GM18870 (cell line): Measurements from ENCODE around the gene YPEL1.
"Not testable (repeated sequence)": the region's sequence is repeated elsewhere in the genome, so short reads cannot be mapped to it uniquely, and the experiment has no call there.

Experiments used
- ATAC-seq: cut with Tn5 transposase; IDR thresholded peaks from one replicate; pipeline ENCODE4 v1.9.1; 2021; ENCODE audit warnings: moderate library complexity; ENCODE audit not compliant: unreplicated experiment

The YPEL1 gene

DNA sequence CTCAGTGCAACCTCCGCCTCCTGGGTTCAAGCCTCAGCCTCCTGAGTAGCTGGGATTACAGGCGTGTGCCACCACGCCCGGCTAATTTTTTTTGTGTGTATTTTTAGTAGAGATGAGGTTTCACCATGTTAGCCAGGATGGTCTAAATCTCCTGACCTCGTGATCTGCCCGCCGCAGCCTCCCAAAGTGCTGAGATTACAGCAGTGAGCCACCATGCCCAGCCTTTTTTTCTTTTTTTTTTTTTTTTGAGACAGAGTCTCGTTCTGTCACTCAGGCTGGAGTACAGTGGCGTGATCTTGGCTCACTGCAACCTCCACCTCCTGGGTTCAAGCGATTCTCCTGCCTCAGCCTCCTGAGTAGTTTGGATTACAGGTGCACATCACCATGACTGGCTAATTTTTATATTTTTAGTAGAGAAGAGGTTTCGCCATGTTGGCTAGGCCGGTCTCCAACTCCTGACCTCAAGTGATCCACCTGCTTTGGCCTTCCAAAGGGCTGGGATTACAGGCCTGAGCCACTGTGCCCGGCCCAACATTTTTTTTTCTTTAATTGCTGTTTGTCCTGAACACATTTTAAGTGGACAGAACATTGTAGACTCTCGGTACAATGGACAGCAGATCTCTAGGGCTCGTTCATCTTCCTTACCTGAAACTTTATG, 14.3 kb downstream of the YPEL1 start:
- ATAC-seq, result not testable (repeated sequence)

DNA sequence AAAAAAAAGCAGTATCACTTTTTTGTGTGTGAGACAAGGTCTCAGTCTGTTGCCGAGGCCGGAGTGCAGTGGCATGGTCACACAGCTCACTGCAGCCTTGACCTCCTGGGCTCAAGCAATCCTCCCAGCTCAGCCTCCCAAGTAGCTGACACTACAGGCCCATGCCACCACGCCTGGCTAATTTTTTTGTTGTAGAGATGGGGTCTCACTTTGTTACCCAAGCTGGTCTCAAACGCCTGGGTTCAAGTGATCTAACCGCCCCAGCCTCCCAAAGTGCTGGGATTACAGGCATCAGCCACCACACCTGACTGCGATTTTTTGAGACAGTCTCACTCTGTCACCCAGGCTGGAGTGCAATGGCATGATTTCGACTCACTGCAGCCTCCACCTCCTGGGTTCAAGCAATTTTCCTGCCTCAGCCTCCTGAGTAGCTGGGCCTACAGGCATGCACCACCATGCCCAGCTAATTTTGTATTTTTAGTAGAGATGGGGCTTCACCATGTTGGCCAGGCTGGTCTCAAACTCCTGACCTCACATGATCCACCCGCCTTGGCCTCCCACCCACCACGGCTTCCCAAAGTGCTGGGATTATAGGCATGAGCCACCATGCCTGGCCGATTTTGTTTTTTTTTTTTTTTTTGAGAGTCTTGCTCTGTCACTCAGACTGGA, 15.3 kb downstream of the YPEL1 start:
- ATAC-seq, result not testable (repeated sequence)

DNA sequence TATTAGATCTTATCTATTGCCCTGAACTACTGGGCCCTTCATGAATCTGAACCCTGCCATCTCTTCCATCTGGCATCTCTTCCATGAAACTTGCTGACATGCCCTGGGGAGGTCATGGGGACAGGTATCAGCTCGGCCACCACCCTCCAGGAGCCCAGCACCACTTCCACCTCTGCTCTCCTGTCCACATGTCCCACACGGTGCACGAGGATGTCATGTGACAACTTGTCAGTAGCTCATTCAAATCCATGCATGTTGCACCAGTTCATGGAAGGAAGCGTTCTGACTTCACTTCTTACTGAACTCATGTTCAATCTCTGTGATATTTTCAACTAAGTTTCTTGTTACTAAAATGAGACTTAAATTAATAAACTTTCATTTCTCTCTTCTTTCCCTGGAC, 16.6 kb downstream of the YPEL1 start:
- ATAC-seq, result no peak

DNA sequence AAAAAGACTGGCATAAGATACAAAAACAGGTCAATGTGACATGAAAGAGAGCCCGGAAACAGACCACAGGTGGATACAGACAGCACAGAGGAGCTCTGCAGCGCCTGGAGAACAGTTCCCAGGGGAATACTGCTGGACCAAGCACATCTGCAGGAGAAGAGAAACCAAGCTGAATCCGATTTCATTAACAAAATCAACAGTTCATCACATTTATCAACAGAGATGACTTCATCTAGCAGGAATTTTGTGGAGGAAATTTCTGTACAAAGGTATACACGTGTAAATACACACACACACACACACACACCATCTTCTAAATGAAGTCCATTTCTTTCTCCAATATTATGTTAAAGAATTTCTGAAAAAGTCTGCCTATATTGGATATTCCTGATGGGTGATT, 17.1 kb downstream of the YPEL1 start:
- no peak for ATAC-seq

DNA sequence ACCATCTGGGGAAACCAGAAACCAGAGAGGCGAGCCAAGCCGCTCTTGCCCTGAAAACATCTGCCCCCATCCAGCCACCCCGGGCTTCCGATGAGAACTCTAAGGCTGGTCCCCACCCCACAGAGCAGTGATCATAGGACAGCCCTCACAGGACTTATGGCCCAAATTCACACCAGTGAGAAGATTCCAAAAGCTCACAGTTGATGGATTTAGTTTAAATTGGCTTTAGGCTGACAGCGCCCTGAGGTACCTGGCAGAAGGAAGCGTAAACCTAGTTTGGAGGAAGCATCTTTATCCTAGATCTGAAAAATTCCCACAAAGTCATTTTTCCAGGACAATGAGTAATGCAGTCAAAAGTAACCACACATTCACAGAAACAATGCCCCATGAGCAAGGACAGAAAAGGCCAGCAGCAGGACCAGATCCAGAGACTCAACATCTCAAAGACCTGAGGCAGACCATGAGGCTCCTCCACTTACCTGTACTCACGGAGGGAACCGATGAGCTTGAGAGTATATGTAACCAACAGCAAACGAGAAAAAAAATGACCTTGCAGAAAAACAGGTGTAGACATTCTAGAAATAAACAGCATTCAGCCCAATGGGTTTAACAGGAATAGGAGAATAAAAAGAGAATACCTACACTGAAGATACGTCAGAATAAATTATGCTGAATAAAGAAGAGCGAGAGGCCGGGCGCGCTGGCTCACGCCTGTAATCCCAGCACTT, 19.0 kb downstream of the YPEL1 start:
- ATAC-seq, result not testable (repeated sequence)

DNA sequence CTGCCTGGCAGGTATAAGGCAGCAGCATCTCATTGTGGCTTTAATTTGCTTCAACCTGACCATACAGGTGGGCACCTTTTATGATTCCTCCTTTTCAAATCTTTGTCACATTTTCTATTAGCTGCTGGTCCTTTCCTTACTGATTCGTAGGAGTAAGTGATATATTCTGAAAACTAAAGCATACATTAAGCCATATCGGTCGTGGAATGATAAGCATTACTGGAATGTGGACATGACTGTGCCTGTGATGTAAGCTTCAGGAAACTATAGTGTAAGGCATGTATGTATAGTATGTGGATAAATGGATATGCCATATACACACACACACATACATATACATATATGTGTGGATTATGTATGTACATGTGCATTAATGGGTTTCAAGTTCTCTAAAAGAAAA, 20.8 kb downstream of the YPEL1 start:
- ATAC-seq, result no peak

DNA sequence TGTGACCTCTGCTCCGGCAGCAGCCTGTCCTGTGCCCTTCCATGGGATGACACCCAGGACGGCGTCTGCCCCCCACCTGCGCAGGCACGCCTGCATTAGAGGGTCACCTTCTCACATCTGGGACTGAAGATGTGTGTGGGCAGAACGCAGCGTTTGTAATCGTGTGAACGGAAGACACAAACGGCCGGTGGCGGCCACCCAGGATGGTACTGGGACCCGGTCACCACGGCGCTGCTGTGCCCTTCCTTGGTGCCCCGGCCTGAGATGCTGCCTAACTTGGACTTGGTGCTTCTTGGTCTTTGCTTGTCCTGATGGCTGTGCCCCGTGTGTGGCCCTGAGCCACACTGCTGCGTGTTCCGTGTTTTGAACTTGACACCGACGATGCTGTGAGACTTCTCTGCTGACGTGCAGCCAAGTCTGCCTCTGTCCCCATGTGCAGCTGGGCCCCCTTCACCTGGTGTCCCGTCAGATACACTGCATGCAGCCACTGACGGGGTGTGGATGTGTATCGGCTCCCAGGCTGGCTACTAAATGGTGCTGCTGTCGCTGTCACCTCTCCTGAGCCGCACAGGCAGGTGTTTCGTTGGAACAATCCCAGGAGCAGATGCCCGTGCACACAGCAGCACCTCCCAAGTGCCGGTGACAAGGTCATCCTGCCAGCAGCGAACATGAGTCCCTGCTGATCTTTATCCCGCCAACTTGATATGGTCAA, 21.4 kb downstream of the YPEL1 start:
- no peak for ATAC-seq

DNA sequence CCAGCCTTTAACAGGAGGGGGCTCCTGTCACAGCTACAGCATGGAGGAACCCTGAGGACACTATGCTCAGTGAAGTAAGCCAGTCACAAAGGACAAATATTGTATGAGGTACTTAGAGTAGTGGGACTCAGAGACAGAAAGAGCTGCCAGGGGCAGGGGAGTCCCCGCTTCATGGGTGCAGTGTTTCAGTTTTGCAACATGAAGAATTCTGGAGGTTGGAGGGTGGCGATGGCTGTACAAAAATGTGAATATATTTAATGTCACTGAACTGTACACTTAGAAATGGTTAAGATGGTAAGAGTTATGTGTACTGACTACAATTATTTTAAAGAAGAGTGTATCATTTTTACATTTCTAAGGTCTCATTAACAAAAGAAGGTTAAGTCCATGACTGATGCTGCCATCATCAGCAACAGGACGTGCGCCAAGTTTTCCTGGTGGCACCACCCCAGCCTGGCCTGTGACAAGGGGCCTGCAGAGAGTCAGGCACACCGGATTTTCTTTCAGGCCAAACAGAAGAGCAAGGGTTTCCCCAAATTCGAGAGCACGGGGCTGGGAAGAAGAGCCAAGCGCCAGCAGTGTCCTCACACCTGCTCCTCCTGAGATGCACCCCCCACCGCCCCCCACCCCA, 22.1 kb downstream of the YPEL1 start:
- ATAC-seq, result no peak

DNA sequence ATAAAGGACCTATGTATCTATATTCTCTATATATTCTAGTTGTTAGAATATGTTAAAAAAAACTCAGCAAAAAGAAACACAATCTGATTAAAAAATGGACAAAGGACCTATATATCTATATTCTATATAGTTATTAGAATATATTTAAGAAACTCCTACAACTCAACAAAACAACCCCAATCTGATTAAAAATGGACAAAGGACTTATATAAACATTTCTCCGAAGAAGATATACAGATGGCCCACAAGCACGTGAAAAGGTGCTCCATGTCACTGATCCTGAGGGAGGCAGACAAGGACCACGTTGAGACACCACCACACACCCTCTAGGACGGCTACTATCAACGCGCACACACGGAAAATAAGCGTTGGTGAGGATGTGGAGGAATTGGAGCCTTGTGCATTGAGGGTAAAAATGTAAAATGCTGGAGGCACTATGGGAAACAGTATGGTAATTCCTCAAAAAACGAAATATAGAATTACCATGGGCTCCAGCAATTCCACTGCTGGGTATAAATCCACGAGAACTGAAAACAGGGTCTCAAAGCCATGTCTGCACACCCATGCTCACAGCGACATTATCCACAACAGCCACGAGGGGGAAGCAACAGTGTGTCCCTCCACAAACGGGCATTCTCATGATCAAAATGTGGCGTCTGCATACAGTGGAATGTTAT, 22.7 kb downstream of the YPEL1 start:
- ATAC-seq, result no peak

DNA sequence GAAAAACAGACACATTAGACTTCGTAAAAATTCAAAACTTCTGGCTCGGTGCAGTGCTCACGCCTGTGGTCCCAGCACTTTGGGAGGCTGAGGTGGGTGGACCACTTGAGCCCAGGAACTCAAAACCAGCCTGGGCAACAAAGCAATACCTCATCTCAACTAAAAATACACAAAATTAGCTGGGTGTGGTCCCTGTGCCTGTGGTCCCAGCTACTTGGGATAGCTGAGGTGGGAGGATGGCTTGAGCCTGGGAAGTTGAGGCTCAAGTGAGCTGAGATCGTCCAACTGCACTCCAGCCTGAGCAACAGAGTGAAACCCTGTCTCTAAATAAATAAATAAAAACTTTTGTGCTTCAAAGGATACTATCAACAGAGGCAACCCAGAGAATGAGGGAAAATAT, 23.7 kb downstream of the YPEL1 start:
- ATAC-seq, result no peak

DNA sequence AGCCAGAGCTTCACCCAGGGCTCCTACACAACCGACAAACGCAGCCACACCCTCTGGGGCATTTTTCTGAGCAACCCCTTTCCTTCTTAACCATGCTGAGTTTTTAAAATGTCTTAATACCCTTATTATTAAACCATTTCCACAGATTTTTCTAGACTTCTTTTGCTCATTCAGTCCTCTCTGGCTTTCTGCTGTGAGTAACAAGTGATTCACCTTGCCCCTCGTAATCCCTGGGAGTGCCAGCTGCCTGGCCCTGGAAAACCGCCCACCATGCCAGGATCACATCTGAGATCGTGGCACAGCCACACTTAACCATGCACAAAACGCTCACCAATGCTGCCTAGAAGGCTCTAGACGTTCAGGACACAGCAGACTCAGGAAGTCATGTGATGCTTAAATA, 25.4 kb downstream of the YPEL1 start:
- ATAC-seq, result no peak

DNA sequence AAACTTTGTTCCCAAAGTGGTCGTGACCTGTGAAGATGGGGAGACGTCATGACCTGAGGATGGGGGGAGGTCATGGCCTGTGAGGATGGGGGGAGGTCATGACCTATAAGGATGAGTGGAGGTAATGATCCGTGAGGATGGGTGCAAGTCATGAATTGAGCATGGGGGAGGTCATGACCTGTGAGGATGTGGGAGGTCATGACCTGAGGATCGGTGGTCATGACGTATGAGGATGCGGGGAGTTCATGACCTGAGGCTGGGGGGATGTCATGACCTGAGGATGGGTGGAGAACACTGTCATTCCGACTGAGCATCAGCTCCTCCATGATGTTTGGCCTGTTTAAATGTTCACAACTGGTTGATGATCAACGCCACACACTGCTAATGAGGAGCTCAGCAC, 25.9 kb downstream of the YPEL1 start:
- no peak for ATAC-seq

DNA sequence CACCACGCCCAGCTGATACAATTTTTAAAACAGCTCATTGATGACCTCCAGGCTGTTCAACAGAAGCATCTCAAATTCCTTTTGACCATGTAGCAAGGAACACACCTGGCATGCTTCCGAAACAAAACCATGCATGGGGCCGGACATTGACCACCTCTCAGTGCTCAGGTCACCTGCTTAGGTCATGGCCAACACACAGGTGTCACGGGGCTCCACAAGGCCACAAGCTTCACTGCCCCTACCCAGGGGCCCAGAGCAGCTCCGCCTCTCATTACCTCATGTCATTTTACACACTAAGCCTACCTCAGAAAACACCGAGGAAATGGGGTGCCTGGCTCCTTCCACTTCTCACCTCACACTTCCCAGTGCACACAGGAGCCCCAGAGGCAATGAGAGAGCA, 26.6 kb downstream of the YPEL1 start:
- no peak for ATAC-seq

DNA sequence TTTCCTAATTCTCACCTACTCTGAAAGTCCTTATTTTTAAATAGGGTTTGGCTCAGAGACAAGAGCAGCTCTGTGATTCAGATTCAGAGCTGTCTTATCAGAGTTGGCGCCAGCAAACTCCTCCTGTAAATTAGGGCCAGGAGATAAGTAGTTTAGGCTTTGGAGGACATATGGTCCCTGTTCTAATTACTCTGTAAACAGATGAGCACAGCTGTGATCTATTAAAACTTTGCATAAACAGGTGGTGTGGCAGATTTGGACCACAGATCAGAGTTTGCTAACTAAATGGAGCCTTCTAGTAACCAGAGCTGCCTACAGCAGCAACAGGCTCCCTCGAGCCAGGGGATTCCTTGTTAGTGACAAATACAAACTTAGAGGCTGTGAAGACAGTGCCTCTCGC, 27.9 kb downstream of the YPEL1 start:
- no peak for ATAC-seq

DNA sequence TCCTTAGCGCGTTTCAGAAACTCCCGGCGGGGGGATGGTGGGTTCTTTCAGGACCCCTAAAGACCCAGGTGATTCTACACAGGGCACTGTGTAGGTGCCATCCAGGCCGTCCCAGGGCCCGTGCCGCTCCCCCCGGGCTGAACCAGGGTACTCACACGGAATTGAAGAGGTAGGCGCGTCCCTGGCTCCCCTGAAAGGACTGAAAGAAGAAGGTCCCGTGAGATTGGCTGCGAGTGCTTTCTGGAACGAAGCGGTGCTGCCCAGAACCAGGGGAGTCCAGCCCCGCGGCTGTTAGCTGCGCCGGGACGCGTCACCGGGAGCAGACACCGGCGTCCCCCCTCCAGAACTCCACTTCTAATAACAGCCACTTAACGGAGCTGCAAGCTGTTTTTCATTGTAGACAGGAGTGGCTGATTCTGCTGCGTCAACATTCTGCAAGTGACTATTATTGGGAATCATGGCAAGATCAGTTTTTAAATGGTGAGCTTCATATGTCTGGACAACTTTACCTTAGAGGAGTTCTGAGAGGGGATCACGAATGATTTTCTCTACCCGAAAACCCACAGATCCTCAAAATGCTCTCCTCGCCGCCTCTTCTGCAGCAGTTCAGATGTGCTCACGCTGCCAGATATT, 31.8 kb downstream of the YPEL1 start:
- no peak for ATAC-seq

DNA sequence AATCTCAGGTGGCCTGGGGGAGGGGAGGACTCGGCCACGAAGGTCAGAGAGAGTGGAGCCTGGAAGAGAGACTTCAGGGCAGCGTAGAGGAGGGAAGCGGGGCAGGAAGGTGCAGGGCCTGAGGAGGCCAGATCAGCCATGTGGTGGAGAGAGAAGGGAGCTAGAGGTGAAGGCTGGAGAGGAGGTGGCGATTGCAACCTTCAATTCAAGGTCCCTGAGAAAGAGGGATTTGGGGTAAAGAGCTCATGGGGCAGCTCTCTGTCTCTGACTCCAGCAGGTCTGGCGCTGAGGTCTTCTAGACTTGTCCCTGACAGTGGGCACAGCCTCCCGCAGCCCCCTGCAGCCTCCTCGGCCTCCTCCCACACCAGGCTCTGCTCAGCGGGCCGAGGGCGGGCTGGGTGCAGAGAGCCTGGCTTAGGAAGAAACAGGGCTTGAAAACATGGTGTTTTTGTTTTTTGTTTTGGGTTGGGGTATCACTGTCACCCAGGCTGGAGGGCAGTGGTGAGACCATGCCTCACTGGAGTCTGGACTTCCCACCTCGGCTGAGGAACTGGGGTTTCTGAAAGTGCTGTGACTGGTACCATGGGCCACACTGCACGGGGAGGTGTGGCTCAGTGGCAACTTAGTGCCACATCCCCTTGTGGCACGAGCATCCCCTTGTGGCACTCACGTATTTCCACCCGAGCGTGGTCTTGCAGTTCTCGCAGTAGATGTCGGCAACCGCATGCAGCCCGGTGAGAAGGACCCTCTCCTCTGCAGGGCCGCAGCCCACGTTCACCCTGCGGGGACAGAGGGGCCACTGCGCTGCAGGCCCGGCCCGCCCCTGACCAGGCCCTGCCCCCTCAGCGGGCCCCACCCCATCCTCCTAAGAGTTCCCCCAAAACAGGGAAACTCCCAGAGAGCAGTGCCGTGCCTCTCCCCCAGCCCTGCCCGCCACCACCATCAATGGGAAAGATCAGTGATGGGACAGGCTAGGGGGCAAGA, 32.6 kb downstream of the YPEL1 start:
- ATAC-seq, result no peak

DNA sequence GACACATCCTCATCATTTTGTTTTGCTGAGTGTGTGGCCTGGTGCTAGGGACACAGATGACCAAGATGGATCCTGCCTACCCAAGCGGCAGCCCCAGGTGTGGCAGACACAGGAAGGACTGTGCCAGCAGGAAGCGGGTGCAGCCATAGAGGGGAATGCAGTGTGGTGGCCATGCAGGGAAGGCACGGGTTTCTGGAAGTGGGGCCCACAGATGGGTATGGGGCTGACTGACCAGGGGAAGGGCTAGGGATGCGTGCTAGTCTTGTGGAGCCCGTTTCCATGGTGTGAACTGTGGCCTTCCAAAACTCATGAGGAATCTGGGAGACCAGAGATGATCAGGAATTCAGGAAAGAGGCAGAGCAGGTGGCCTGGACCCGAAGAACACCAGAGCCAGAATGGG, 33.5 kb downstream of the YPEL1 start:
- ATAC-seq, result no peak

DNA sequence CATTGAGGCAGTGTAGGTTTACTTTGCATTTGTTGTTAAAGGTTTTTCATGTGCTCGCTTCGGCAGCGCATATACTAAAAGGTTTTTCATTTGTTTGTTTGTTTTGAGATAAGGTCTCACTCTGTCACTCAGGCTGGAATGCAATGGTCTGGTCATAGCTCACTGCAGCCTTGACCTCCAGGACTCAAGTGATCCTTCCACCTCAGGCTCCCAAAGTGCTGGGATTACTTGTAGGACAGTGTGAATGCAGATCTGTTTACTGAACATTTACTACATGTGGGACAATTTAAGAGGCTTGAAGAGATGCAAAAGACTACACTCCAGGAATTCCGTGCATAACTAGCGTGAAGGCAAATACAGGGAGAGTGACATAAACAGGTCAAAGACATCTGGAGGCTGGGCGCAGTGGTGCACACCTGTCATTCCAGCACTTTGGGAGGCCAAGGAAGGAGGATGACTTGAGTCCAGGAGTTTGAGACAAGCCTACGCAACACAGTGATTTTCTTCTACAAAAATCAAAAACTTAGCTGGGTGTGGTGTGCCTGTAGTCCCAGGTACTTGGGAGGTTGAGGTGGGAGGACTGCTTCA, 34.1 kb downstream of the YPEL1 start:
- no peak for ATAC-seq

DNA sequence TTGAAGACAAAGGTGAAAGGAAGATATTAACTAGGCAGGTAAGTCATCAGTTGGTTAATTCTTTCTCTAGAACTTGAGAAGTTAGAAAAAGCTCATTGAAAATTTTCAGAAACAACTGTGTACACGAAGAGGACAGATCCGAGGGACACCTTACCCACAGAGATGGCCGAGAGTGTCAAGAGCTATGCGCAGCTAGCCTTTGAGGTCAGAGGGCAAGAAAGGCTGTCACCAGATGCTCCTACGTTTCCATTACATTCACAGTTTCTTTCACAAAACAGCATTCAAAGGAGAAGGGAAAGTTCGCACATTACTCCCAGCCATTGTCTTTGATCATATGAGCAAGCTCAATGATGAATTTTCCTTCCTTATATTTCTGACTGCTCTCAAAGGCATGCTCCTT, 34.8 kb downstream of the YPEL1 start:
- ATAC-seq, result no peak
